ENCODE measurements around the gene ARL4A.

ARL4A gene

DNA sequence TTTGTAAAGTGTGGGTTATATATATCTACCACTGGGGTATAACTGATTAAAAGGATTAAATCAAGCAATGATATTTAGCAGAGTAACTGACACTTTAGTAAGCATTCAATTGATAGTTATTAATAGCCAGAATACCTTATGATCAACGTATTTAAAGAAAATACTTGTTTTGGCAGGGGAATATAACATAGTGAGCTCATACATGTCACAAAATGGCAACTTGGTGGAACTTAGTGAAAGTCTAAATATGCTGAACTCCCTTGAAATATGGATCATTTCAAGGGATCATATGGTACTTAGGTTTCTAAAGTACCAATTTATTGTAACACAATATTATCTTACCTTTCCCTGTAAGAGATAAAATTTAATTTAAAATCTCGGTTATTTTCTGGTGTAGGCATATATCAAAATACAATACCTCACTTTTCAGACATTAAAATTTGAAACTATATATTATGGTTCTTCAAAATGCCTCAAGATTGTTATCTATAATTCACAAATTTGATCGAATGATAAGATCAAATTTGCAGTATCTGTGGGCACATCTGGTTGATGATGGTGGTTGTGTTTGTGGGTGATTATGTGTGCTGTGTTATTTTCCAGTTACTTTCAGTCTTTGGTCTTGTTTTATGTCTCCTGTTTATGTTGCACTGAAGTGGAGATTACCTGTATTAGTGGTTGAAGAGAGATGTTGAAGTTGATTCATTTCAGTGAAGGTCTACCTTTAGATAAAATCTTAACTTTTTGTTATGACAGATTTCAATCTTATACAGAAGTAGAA lies 5.2 kb downstream of the ARL4A start:
- TF ChIP-seq CTCF (IDR thresholded peaks at IDR 0.05; ENCODE audit: low read depth, low read length) = no peak
- DNase-seq (ENCODE audit: low read depth in 2 of 2) = no peak

GRCh38 chr7:12694817-12695216 lies 7.4 kb downstream of the ARL4A start:
- no peak for DNase-seq (ENCODE audit: low read depth in 2 of 2)
- no peak overlapping the region for H3K4me3 ChIP-seq (replicated peaks in 1 of 2; ENCODE audit: low read depth in 2 of 2, low read length in 2 of 2)
- TF ChIP-seq CTCF (IDR thresholded peaks at IDR 0.05; ENCODE audit: low read depth, low read length) = no peak

More for the DNA sequence above, 5.2 kb downstream of the ARL4A start:
- H3K4me3 ChIP-seq (replicated peaks in 1 of 2; ENCODE audit: low read depth in 2 of 2, low read length in 2 of 2) = no peak overlapping the region

DNA sequence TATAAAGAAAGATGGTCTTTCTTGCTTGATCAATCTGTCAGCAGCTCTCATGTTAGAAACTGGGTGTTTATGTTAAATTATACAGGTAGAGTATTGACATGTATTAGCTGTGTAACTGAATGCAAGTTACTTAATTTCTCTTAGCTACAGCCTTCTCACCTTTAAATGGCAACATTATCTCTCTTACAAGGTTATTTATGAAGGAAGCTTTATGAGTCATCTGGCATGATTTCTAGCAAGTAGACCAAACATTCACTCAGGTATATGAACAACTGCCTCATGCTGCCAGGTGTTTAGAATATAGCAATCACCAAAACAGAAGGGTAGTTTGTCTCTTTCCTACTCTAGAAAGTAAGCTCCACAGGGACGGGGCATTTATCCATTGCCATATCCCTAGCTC lies 8.5 kb downstream of the ARL4A start:
- no peak for DNase-seq (ENCODE audit: low read depth in 2 of 2)
- TF ChIP-seq CTCF (IDR thresholded peaks at IDR 0.05; ENCODE audit: low read depth, low read length) = no peak
- H3K4me3 ChIP-seq (replicated peaks in 1 of 2; ENCODE audit: low read depth in 2 of 2, low read length in 2 of 2) = no peak overlapping the region

- no peak for DNase-seq (ENCODE audit: low read depth in 2 of 2)
- no peak overlapping the region for H3K4me3 ChIP-seq (replicated peaks in 1 of 2; ENCODE audit: low read depth in 2 of 2, low read length in 2 of 2)
- TF ChIP-seq CTCF (IDR thresholded peaks at IDR 0.05; ENCODE audit: low read depth, low read length) = no peak
Measured at GRCh38 chr7:12699299-12699698, 11.9 kb downstream of the ARL4A start.

DNA sequence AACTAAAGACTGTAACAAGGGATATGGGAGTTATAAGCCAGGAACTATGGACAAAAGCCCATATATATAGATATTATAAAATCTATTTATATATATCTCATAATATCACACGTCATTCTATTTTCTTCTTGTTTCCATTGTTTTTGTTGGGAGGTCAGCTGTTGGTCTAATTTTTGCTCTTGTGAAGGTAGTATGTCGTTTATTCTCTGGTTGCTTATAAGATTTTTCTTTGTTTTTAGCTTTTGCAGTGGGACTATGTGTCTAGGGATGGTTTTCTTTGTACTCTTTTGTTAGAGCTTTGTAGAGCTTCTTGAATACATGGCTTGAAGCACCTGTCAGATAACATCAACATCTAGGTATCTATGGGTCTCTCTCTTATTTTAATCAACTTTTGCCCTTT lies 14.0 kb downstream of the ARL4A start:
- DNase-seq (ENCODE audit: low read depth in 2 of 2) = no peak
- no peak overlapping the region for H3K4me3 ChIP-seq (replicated peaks in 1 of 2; ENCODE audit: low read depth in 2 of 2, low read length in 2 of 2)
- no peak for TF ChIP-seq CTCF (IDR thresholded peaks at IDR 0.05; ENCODE audit: low read depth, low read length)

- peak; percentile 65 to 72 for DNase-seq (ENCODE audit: low read depth in 2 of 2)
- H3K4me3 ChIP-seq (replicated peaks in 1 of 2; ENCODE audit: low read depth in 2 of 2, low read length in 2 of 2) = no peak overlapping the region
- TF ChIP-seq CTCF (IDR thresholded peaks at IDR 0.05; ENCODE audit: low read depth, low read length) = no peak
Measured at GRCh38 chr7:12703881-12704280, 16.4 kb downstream of the ARL4A start.

GRCh38 chr7:12705878-12706277 lies 18.4 kb downstream of the ARL4A start:
- no peak for TF ChIP-seq CTCF (IDR thresholded peaks at IDR 0.05; ENCODE audit: low read depth, low read length)
- no peak overlapping the region for H3K4me3 ChIP-seq (replicated peaks in 1 of 2; ENCODE audit: low read depth in 2 of 2, low read length in 2 of 2)
- DNase-seq (ENCODE audit: low read depth in 2 of 2) = no peak
